HG02759 (cell line): ENCODE results near the gene CAMK2B.
"Not testable (repeated sequence)": the region's sequence is repeated elsewhere in the genome, so short reads cannot be mapped to it uniquely, and the experiment has no call there.

Experiments
- ATAC-seq: cut with Tn5 transposase; IDR thresholded peaks from one replicate; pipeline ENCODE4 v1.9.1; 2021; ENCODE audit warnings: mild to moderate bottlenecking, moderate library complexity; ENCODE audit not compliant: unreplicated experiment

Gene CAMK2B

DNA sequence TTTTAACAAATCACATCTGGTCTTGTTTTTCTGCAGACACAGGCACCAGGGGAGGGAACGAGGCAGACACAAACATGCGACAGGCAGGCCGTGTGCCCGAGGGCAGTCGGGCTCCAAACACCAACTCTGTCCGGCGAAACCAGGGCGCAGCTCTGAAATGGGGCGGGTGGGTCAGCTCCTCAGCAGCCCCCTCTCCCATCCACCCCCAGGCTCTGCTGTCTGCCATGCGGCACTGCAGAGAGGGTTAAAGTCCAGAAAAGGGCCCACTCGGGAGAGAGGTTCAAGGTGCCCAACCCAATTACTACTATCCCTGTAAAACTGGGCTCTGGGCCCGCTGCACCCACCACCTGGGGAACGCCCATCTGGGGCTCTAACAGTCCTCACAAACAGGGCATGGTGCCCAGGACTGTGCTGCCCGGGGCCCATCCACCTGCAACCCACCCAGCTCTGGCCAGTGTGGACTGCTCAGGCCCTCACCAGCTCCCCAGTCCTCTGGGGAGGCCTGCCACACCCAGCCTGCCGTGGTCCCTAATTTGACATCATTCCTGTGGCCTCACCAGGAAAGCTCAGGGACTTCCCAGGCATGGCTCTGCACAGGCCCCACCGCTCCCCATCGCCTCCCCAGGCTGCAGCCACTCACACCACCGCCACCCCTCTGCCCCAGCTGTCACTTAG lies 105.9 kb downstream of the CAMK2B start:
- no peak for ATAC-seq

DNA sequence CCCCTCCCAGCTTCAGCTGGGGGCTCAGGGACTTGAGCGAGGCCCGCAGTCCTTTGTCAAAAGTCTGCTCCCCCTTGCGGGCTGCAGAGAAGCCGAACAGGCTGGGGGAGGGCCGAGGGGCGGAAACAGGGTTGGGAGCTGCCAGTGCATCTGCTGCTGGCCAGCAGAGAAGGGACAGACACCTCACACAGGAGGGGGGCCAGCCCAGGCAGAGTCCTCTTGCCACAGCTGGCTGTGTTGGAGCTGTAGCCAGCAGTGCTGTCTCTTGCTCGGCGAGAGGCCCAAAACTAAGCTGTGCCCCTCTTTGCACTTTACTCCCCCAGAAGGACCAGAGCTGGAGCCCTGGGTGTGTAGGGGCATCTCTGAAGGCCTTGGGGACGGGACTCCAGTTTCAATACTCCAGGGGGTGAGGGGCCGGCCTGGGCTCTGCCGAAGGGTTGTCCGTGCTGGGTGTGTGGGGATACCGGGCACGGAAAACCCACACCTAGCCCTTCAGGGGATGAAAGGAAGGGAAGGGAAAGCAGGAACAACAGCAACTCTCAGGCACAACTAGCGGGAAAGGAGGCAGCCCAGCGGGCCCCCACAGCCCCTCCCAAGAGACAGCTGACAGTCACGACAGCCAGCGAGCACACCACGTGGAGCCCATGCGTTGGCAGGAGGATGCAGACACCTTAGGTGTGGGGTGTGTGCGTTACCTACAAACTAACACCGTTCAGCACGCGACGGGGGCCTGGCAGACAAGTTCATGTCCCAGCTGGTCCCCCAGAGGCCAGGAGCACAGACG lies 106.8 kb downstream of the CAMK2B start:
- no peak for ATAC-seq

DNA sequence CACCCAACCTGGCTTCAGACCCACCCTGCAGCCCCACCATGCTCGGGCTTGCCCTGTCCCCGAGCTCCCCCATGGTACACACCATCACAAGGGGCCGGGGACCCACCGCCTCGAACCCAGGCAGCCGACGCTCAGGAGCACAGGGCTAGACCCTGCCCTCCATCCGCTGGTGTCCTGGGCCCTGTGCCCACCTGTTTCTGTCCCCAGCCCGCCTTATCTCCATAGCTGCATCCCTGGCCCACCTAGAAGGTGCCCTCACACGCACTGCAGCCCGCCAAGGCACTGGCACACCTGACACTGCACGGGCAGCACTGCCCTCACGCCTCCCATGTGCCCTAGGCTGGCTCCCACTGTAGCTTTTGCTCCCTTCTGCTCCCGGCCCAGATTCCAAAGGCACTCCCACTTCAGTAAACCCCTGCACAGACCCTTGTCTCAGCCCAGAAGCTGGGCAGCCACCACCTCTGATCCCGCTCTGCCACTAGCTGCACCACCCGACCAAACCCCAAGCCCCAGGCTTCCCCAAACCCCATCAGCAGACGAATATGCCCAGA lies 107.5 kb downstream of the CAMK2B start:
- ATAC-seq: no peak

DNA sequence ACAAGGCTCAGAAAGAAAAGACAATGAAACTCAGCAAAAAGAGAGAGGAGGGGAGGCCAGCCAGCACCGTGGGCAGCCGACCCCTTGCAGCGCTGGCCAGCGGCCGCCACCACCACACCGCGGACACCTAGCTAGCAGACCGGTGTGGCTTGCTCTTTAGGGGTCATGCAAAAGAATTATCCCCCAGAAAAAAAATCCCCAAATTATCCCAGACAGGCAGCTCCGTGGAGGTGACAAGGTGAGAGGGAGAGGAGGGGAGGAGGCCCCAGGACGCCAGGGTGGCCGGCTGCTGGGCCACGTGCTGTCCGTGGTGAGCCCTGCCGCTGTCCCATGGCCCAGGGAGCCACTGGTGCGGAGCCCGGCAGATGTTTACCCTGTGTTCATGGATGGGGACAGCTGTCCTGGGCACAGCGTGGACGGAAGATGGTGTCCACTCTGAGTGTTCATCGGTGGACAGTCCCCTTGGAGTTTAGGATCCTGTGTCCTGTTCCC lies 108.1 kb downstream of the CAMK2B start:
- ATAC-seq: no peak

DNA sequence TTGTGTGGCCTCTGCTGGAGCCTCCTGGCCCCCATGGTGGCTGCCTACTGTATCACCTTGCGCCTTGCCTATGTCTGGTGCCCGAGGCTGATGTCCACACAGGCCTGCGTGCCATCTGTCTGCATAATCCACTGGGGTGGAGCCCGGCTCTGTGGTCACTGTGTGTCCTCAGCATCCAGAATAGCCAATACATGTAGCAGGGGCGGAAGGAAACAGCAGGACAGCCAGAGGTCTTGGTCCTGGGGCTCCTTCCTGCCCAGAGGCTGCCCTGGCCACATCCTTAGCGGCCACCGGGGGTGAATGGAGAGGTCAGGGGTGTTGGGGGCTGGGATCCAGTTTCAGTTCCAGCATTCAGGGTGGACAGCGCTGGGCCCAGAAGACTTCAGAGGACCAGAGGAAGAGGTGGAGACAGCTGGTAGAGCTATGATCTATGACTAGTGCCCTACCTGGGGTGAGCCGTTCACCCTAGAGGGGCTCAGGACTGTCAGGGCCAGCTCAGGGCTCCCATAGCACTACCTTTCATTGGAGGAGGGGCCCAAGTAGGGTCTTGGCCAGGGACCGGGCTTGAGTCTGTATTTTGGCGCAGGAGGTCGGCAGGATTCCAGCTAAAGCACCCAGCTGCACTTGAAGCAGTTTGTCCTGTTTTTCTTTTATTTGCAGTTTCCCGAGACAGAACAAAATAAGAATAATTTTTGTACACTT lies 108.7 kb downstream of the CAMK2B start:
- ATAC-seq: no peak

DNA sequence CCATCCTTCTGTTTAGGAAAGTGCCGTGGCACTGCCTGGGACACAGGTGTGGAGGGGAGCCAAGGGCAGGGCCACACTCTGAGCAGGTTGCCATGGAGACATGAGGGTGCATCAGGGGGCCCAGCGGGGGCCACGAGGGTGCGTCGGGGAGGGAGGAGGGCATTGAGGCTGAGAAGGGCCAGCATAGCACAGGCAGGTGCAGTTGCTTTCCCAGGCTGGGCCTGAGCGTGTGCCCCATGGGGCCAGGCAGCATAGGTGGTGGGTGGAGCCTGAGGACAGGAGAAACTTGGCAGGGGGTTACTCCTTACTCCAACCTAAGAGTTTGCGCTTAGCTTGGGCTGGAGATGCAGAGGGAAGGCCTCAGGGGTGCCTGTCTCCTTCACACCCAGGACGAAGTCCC lies 109.4 kb downstream of the CAMK2B start:
- no peak for ATAC-seq

DNA sequence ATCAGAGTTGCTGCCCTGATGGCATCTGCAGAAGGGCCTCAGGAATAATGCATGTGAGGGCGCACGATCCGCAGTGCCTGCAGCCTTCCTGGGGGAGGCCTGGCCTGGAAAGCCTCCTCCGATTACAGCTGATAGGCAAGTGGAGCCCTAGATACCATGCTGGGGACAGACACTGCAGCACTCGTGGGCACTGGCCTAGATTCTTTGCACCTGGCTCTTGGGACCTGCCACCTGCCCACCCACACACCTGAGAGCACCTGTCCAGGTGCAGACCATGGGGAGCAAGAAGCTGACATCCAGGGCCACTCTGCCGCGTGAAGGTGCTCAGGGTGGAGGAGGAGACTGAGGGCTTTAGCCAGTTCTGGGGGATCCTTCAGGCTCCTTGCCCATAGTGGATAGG lies 109.9 kb downstream of the CAMK2B start:
- ATAC-seq: no peak

DNA sequence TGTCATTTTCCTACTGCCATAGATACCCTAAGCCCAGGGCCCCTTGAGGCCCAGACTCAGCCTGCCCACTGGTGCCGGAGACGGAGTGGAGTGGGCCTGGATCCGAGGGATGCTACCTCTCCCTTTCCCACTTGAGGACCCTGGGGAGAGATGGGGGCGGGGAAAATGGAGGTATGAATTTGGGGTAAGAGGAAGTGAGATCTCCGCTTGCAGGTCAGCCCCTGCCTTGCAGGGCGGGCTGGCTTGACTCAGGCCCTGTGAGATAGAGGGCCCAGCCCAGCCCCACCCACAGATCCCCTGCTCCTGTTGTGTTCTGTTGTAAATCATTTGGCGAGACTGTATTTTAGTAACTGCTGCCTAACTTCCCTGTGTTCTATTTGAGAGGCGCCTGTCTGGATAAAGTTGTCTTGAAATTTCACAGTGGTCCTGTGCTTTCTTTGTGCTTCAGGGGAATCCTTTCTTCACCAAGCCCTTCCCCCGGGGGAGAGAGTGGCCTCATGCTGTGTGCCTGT lies 111.5 kb downstream of the CAMK2B start:
- no peak for ATAC-seq

DNA sequence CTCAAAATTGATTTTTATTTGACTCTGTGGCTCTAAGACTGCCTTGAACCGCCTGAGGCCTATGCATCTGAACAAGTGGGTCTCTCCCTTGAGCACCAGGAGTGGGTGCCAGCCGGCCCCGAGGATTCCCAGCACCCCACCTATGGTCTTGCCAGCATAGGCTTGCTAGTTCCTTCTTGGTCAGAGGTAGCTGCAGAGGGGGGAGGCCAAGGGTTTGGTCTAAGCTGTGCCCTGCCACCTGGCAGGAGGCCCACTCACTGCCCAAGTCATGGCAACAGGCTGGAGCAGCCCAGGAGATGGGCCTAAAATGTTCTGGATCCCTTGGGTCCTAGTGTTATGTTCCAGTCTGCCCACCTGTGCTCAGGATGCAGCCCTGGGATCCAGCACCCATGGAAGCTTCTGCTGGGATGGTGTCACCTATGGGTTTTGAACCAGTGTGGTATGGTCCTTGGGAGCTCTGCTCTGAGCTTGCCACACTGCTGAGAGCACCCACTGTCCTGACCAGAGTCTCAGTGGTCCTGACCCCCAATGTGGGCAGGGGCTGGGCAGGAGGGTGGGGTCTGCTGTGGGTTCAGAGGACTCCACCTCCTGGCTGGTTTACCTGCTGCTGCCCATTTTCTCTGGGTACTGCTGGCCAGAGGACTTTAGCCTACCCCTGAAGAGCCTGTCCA lies 112.1 kb downstream of the CAMK2B start:
- ATAC-seq: no peak

DNA sequence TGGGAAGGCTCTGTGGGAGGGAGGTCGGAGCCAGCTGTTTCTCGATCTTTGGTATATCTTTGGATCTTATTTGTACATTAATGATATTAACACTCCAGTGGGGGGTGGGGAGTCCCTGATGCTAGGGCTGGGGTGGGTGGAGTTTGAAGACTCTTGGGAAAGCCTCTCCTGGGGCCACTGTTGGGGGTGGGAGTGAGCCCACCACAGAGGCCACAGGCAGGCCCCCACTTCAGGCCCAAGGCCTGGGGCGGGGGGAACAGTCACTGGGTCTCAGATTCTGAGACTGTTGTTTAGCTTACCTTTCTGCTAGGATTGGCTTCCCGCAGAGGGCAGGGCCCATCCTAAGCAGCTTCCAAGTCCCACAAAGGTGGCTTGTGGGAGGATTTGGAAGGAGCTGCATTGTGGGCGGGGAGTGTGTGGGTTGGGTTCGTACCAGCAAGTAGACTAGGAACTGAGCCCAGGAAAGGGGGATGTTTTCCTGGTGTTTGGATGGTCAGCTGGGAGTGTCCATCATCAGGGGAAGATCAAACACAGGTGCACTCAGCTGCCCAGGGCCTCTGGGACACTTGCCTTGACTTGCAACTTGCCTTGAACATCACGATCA lies 112.7 kb downstream of the CAMK2B start:
- no peak for ATAC-seq

DNA sequence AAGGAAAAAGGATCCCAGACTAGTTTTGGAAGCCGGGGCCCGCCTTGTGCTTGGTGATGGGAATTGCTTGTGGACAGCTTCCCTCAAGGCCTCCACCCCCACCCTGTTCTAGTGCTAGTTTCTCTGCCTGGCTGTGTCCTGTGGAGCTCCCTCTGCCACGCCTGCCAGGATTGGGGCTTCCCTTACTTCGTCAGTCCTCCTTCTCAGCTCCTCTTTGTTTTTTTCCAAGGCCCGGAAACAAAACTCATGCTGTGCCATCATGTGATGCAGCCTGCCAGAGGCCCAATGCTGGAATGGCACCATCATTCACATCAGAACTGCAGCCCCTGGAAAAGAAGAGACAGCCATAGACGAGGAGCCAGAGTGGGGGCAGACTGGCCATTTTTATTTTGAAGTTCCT lies 113.4 kb downstream of the CAMK2B start:
- no peak for ATAC-seq

DNA sequence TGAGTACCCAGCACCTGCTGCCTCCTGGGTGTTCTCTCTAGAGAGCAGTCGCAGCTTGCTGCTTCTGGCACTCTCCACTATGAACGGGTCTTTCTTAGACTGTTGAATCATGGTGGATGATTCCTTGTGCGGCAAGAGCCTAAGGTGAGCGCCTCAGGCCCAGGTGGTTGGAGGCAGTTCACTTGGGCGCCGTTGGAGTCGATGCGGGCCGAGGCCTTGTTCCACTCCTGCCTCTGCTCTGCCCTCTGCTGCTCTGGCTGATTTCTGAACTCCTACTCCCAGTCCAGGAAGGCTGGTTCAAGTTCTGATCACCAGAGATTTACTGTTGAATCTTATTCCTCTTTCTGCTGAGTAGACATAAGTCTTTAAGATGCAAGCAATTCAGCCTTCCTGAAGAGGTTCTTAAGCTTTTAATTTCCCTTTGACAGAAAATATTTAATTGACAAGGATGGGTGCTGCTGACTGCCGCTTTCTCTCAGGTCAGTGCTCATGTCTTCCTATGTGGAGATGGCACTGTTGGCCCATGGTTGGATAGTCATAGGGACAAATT lies 114.2 kb downstream of the CAMK2B start:
- ATAC-seq: no peak

DNA sequence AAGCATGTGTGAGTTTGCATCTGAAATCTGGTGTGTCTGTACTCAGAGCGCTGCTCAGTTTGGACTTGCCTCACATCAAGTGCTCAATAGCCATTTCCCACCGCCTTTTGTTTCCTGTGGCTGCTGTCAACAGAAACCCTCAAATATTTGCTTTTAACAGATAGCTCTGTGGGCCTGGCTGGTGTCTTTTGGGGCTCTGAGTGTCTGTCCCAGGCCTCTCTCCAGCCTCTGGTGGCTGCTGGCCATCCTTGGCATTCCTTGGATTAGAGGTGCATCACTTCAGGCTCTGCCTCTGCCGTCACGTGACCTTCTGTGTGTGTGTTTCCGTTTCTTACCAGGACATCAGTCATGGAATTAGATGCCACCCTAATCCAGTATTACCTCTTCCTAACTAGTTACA lies 115.3 kb downstream of the CAMK2B start:
- ATAC-seq: no peak

DNA sequence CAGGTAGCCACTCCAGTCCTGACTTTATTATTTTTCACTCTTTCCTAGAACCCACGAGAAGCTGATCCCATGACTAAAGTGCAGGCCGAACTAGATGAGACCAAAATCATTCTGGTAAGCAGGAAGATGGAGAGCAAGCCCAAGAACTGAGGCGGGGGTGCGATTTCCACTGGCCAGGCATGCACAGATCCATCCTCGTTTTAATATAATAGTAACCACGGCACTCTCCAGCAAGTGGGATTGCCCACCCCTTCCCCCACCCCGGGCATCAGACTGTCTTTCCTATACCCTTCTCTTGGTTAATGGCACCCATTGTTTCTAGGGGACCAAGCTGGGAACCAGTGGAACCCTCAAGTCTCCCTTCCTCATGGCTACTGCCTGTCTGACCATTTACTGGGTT lies 117.3 kb downstream of the CAMK2B start:
- ATAC-seq: no peak

DNA sequence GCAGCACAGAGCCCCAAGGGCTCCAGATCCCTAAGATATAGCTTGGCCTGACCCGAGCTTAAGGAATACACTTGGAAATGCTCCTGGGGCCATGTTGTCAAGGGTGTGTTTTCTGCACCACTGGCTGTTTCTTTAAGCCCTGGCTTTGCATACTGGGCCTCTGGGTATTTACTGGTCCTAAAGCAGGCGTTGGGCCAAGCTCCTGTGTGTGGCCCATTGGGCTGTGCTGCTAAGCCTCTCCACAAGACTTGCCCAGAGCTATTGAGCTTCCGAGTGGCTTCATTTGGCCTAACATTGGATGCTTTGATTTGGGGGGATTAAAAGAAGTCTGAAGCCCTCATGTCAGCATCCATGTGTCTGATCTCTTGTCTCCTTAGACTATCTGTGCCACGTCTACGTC lies 119.4 kb downstream of the CAMK2B start:
- no peak for ATAC-seq

DNA sequence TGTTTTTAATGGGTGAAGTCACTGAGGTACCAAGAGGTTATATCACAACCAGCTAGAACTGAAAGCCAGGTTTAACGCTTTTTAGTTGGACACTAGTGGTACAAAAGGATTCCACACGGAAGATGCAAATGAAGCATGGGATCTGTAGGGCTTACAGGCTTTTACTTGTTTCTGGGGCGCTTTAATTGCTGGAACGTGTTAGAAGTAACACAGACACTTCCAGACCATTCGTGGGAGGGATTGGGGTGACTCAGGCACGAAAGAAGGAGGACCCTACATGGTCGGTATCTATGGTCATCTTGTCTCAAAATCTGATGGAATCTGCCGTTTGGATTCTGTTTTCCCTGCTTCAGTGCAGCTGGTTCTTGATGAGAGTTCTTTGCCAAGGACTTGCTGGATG lies 123.6 kb downstream of the CAMK2B start:
- ATAC-seq: no peak

DNA sequence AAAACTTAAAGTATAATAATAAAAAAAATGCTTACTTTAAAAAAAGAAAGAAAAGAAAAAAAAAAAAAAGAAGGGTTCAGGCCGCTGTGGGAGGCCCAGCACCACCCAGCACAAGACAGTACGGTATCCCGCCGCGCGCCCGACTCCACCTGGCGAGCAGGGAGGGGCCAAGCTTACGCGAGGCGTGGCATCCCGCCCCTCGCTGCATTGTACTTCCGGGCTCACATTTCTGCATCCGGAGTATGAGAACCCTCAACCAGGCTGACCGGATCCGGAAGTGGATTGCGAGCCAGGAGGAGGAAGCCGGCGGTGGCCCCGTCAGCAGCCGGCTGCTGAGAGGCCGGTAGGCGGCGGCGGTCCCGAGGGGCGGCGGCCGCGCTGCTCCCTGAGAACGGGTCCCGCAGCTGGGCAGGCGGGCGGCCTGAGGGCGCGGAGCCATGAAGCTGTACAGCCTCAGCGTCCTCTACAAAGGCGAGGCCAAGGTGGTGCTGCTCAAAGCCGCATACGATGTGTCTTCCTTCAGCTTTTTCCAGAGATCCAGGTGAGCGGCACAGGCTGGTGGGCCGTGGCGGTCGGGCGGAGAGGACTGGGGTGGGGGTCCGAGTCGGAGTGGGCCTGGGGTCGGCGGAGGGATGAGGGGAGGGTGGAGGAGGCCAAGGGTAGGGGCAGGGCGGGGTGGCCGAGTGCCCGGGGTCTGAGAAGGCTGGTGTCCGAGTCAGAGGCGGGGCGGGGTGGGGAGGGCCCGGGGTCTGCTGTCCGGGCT lies 124.5 kb downstream of the CAMK2B start, which contains the start of gene YKT6:
Gene YKT6, plus strand, starts transcription at position 280 of the 763 bp plus-strand sequence. Its CDS starts 158 bp downstream, at position 438.
- peak; percentile 100 for ATAC-seq

DNA sequence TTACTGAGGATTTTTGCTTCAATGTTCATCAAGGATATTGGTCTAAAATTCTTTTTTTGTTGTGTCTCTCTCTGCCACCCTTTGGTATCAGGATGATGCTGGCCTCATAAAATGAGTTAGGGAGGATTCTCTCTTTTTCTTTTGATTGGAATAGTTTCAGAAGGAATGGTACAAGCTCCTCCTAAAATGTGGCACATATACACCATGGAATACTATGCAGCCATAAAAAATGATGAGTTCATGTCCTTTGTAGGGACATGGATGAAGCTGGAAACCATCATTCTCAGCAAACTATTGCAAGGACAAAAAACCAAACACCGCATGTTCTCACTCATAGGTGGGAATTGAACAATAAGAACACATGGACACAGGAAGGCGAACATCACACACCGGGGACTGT lies 125.2 kb downstream of the CAMK2B start:
- not testable (repeated sequence) for ATAC-seq

DNA sequence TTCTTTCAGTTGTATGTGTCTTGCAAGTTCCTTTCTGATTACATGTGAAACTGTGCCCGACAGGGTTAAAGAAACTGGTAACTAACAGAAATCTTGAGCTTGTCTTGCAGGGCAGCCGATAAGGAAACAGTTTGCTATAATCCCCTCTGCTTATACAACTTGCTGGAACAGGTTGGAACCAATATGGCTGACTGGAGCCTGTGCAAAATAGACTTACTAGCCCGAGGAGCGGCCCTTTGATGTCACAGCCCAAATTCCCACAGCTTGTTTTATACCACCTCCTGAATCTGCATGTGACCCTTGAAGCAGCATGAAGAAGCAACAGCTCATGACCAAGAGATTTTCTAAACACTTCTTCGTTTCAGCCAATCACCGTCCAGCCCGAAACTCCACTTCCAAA lies 127.9 kb downstream of the CAMK2B start:
- no peak for ATAC-seq
